ENCODE results near the gene HIC2.
"Not testable (repeated sequence)": the region's sequence is repeated elsewhere in the genome, so short reads cannot be mapped to it uniquely, and the experiment has no call there.

DNA sequence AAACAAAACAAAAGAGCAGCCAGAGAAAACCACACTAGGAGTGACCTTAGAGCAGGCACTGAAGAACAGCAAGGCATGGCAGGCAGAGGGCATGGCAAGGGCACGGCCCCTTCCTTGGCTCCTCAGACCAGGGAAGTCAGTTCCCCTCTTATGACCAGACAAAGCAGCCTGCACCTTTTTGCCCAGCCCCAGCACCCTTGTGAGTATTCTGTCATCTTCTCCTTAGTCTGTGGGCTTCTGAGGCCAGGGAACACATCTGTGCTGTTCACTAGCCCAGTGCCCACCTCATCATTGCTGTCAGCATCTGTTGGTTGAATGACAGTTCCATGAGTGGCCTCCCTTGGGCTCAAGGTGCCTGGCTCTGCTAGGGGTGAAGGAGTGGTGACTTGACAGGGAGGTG, 10.0 kb upstream of the HIC2 start:
- TF ChIP-seq, protein P1, sequence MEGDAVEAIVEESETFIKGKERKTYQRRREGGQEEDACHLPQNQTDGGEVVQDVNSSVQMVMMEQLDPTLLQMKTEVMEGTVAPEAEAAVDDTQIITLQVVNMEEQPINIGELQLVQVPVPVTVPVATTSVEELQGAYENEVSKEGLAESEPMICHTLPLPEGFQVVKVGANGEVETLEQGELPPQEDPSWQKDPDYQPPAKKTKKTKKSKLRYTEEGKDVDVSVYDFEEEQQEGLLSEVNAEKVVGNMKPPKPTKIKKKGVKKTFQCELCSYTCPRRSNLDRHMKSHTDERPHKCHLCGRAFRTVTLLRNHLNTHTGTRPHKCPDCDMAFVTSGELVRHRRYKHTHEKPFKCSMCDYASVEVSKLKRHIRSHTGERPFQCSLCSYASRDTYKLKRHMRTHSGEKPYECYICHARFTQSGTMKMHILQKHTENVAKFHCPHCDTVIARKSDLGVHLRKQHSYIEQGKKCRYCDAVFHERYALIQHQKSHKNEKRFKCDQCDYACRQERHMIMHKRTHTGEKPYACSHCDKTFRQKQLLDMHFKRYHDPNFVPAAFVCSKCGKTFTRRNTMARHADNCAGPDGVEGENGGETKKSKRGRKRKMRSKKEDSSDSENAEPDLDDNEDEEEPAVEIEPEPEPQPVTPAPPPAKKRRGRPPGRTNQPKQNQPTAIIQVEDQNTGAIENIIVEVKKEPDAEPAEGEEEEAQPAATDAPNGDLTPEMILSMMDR (IDR thresholded peaks at IDR 0.05): not testable (repeated sequence)
- not testable (repeated sequence) for TF ChIP-seq EP300 (IDR thresholded peaks at IDR 0.05)

Data from esophagus muscularis mucosa (tissue), 3 donors.